Measurements from ENCODE around the gene SCGB3A1. TPM values are rescaled to one million over a fixed set of nuclear protein-coding genes. Genes with fewer than 3 reads are reported as not detected.
A peak's percentile ranks its signal among the peaks of the same experiment; 100 is the strongest.

The SCGB3A1 gene
- total RNA-seq, 4 donors from 2014 or later = not detected

- ATAC-seq (no peak), DNase-seq (no peak)
- H3K9me3 ChIP-seq = no peaks in the 10 kb centered on the region
- no peaks in the 10 kb centered on the region for H3K4me1 ChIP-seq
- in situ Hi-C loops (cut with MboI; ENCODE audit: low sequenced_read_pairs in 4 of 4) (no loop called here), intact Hi-C loops (cut with DNase I; ENCODE audit: low total_unique reads) (no loop called here)
- TF ChIP-seq CTCF (IDR thresholded peaks at IDR 0.05 in 4 of 5, conservative IDR thresholded peaks at IDR 0.05 in 1 of 5) (no peak), POLR2A (IDR thresholded peaks at IDR 0.05) (no peak)
- peak overlapping the region in 2 of 4 donors; percentile 26 to 49 for H3K27ac ChIP-seq
- no peaks in the 10 kb centered on the region for H3K36me3 ChIP-seq
- H3K27me3 ChIP-seq = peaks cover 0 to 12% (median 0%) of the 10 kb centered on the region in 3 donors
- no peak overlapping the region for H3K4me3 ChIP-seq
These were observed 31.6 kb upstream of the SCGB3A1 start for GRCh38 chr5:180622910-180623309.

GRCh38 chr5:180621311-180621710 lies 30.0 kb upstream of the SCGB3A1 start:
- TF ChIP-seq POLR2A (IDR thresholded peaks at IDR 0.05) (no peak), CTCF (IDR thresholded peaks at IDR 0.05 in 4 of 5, conservative IDR thresholded peaks at IDR 0.05 in 1 of 5) (no peak)
- no peak for DNase-seq
- Histone ChIP-seq H3K4me1 (no peaks in the 10 kb centered on the region), H3K4me3 (no peak overlapping the region), H3K27ac (no peak overlapping the region), H3K27me3 (peaks cover 0 to 16% (median 0%) of the 10 kb centered on the region in 3 donors), H3K36me3 (no peaks in the 10 kb centered on the region), H3K9me3 (no peaks in the 10 kb centered on the region)
- in situ Hi-C loops (cut with MboI; ENCODE audit: low sequenced_read_pairs in 4 of 4) (no loop called here), intact Hi-C loops (cut with DNase I; ENCODE audit: low total_unique reads) (no loop called here)
- no peak for ATAC-seq

GRCh38 chr5:180620014-180620413 lies 28.7 kb upstream of the SCGB3A1 start:
- intact Hi-C loops (cut with DNase I; ENCODE audit: low total_unique reads) (no loop called here), in situ Hi-C loops (cut with MboI; ENCODE audit: low sequenced_read_pairs in 4 of 4) (no loop called here)
- H3K27me3 ChIP-seq = peaks cover 0 to 16% (median 0%) of the 10 kb centered on the region in 3 donors
- DNase-seq (no peak), ATAC-seq (no peak)
- no peak overlapping the region for H3K4me3 ChIP-seq
- no peak overlapping the region for H3K27ac ChIP-seq
- no peaks in the 10 kb centered on the region for H3K9me3 ChIP-seq
- no peaks in the 10 kb centered on the region for H3K36me3 ChIP-seq
- no peaks in the 10 kb centered on the region for H3K4me1 ChIP-seq
- TF ChIP-seq POLR2A (IDR thresholded peaks at IDR 0.05) = no peak
- TF ChIP-seq CTCF (IDR thresholded peaks at IDR 0.05 in 4 of 5, conservative IDR thresholded peaks at IDR 0.05 in 1 of 5) = no peak

- intact Hi-C loops (cut with DNase I; ENCODE audit: low total_unique reads) = no loop called here
- no peak for ATAC-seq
These were observed 28.2 kb upstream of the SCGB3A1 start for GRCh38 chr5:180619563-180619915.

More at GRCh38 chr5:180619563-180619915, 28.2 kb upstream of the SCGB3A1 start:
- DNase-seq = no peak
- Histone ChIP-seq H3K27ac (no peak overlapping the region), H3K27me3 (peaks cover 0 to 16% (median 0%) of the 10 kb centered on the region in 3 donors), H3K36me3 (no peaks in the 10 kb centered on the region), H3K4me3 (no peak overlapping the region), H3K4me1 (no peaks in the 10 kb centered on the region), H3K9me3 (no peaks in the 10 kb centered on the region)
- in situ Hi-C loops (cut with MboI; ENCODE audit: low sequenced_read_pairs in 4 of 4) = no loop called here
- TF ChIP-seq POLR2A (IDR thresholded peaks at IDR 0.05) = no peak
- TF ChIP-seq CTCF (IDR thresholded peaks at IDR 0.05 in 4 of 5, conservative IDR thresholded peaks at IDR 0.05 in 1 of 5) = no peak
